Stimulated activated CD4-positive, alpha-beta T cell treated with anti-CD3 and anti-CD28 coated beads, Interleukin-12 subunit alpha, Interleukin-12 subunit beta, amount 100 ng/mL, for 48 hours (primary cell): ENCODE results near the gene MYBPH.

Experiments
- DNase-seq, 3 donors: peaks; one replicate each; pipeline ENCODE4 v3.0.0-alpha.2; 2020; ENCODE audit warnings: low read depth in 2 of 3, low spot score in 1 of 3

The MYBPH gene

GRCh38 chr1:203150511-203151297 is 24.9 kb downstream of the MYBPH start:
- DNase-seq: no peak

- no peak for DNase-seq
Measured at GRCh38 chr1:203149188-203149840, 26.3 kb downstream of the MYBPH start.

GRCh38 chr1:203148579-203148978 is 27.0 kb downstream of the MYBPH start:
- no peak for DNase-seq

GRCh38 chr1:203148127-203148526 is 27.5 kb downstream of the MYBPH start:
- no peak for DNase-seq

- DNase-seq: no peak
Measured at GRCh38 chr1:203147376-203147775, 28.2 kb downstream of the MYBPH start.

- no peak for DNase-seq
Measured at GRCh38 chr1:203146537-203146936, 29.1 kb downstream of the MYBPH start.

- DNase-seq: no peak
Measured at GRCh38 chr1:203146042-203146369, 29.6 kb downstream of the MYBPH start.

GRCh38 chr1:203145321-203146041 is 30.1 kb downstream of the MYBPH start:
- no peak for DNase-seq

- DNase-seq: no peak
Measured at GRCh38 chr1:203144661-203145060, 31.0 kb downstream of the MYBPH start.

GRCh38 chr1:203143641-203144040 is 32.0 kb downstream of the MYBPH start:
- no peak for DNase-seq

- DNase-seq: no peak
Measured at GRCh38 chr1:203142684-203143408, 32.8 kb downstream of the MYBPH start.

- DNase-seq: no peak
Measured at GRCh38 chr1:203142124-203142523, 33.5 kb downstream of the MYBPH start.

GRCh38 chr1:203140743-203141520 is 34.7 kb downstream of the MYBPH start:
- DNase-seq: no peak

- DNase-seq: no peak
Measured at GRCh38 chr1:203139976-203140475, 35.6 kb downstream of the MYBPH start.

- no peak for DNase-seq
Measured at GRCh38 chr1:203138066-203138465, 37.6 kb downstream of the MYBPH start.

- no peak for DNase-seq
Measured at GRCh38 chr1:203137324-203137723, 38.3 kb downstream of the MYBPH start.

- no peak for DNase-seq
Measured at GRCh38 chr1:203136409-203137042, 39.1 kb downstream of the MYBPH start.

GRCh38 chr1:203135636-203136305 is 39.9 kb downstream of the MYBPH start:
- DNase-seq: no peak

GRCh38 chr1:203133970-203134725 is 41.5 kb downstream of the MYBPH start:
- no peak for DNase-seq
